ENCODE results near the gene BMP6. TPM values are rescaled to one million over a fixed set of nuclear protein-coding genes. Genes with fewer than 3 reads are reported as not detected.

BMP6 gene
- total RNA-seq, 1 experiment from 2014 or later: 13.6 TPM

DNA sequence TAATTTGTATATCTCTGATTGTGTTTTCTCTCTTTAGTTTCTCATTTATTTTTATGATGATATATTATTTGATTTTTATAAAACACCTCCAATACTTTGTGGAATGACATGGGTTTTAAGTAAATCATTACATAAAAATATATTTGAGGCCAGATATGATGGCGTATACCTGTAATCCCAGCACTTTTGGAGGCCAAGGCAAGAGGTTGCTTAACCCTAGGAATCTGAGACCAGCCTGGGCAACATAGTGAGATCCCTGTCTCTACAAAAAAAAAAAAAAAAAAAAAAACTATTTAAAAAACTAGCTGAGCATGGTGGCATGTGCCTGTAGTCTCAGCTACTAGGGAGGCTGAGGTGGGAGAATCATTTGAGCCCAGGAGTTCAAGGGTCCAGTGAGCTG is 87.3 kb downstream of the BMP6 start:
- DNase-seq (ENCODE audit: low read depth, low spot score): no peak
- POLR2A ChIA-PET: interaction anchor here (0.7 kb wide), 1 partner anchor 126 kb away, joined by 15 read pairs; no protein-coding TSS in a partner anchor

DNA sequence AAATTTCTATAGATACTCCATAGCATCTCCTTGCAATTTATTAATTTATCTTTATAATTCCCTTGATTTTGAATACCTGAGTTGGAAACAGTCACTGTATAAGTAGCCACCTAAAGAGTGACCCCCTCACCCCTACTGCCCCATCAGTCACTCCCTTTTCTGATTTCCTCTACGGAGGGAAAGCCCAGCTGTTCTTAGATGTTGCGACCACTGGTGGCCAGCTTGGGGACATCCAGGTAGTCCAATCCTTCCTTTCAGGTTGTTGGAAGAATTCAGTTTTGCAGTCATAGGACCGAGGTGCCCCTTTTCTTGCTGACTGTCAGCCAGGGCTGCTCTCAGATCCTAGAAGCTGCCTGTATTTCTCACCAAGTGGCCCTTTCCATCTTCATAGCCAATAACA is 87.8 kb downstream of the BMP6 start:
- Histone ChIP-seq H3K4me1 (ENCODE audit: control insufficient read depth, insufficient read depth, low read length) (no peaks in the 10 kb centered on the region), H3K4me3 (ENCODE audit: low read depth in 2 of 2, low read length in 2 of 2) (no peak overlapping the region), H3K27ac (ENCODE audit: low read length) (no peak overlapping the region), H3K27me3 (ENCODE audit: control insufficient read depth, insufficient read depth, low read length) (no peaks in the 10 kb centered on the region), H3K9me3 (ENCODE audit: control insufficient read depth, insufficient read depth, low read depth, low read length) (no peaks in the 10 kb centered on the region), H3K36me3 (ENCODE audit: control insufficient read depth, insufficient read depth, low read length) (no peaks in the 10 kb centered on the region)
- in situ Hi-C loops (cut with HindIII; ENCODE audit: low pct_unique_long_range_greater_than_20kb, low sequenced_read_pairs): no loop called here
- POLR2A ChIA-PET: interaction anchor here (0.7 kb wide), 1 partner anchor 125 kb away, joined by 15 read pairs; no protein-coding TSS in a partner anchor
- CTCF ChIA-PET: no interaction called here
- no peak for DNase-seq (ENCODE audit: low read depth, low spot score)
- intact Hi-C loops (cut with micrococcal nuclease; ENCODE audit: unreplicated experiment): loop anchor here (5.0 kb wide), 1 partner anchor 91 kb away; no protein-coding TSS in a partner anchor
- no peak for TF ChIP-seq CTCF (IDR thresholded peaks at IDR 0.05)
- 0 out of 2 replicates have a peak, but pooled peaks have one; percentile 51 for ATAC-seq
- BruUV-seq (replicated peaks): no TSS peak

More for the DNA sequence above, 87.3 kb downstream of the BMP6 start:
- no peak overlapping the region for H3K27ac ChIP-seq (ENCODE audit: low read length)
- no peak for ATAC-seq
- in situ Hi-C loops (cut with HindIII; ENCODE audit: low pct_unique_long_range_greater_than_20kb, low sequenced_read_pairs) (no loop called here), intact Hi-C loops (cut with micrococcal nuclease; ENCODE audit: unreplicated experiment) (loop anchor here (5.0 kb wide), 1 partner anchor 91 kb away; no protein-coding TSS in a partner anchor)
- no peaks in the 10 kb centered on the region for H3K27me3 ChIP-seq (ENCODE audit: control insufficient read depth, insufficient read depth, low read length)
- no peaks in the 10 kb centered on the region for H3K36me3 ChIP-seq (ENCODE audit: control insufficient read depth, insufficient read depth, low read length)
- H3K4me1 ChIP-seq (ENCODE audit: control insufficient read depth, insufficient read depth, low read length): no peaks in the 10 kb centered on the region
- H3K4me3 ChIP-seq (ENCODE audit: low read depth in 2 of 2, low read length in 2 of 2): no peak overlapping the region
- TF ChIP-seq POLR2AphosphoS5 (IDR thresholded peaks at IDR 0.05; ENCODE audit: low read depth, low read length): no peak
- no peak for TF ChIP-seq SIN3A (IDR thresholded peaks at IDR 0.05; ENCODE audit: borderline replicate concordance, insufficient read depth, low read depth, low read length)
- TF ChIP-seq CTCF (IDR thresholded peaks at IDR 0.05): no peak
- TF ChIP-seq TCF7L2 (IDR thresholded peaks at IDR 0.05; ENCODE audit: low read depth, low read length): no peak
- TF ChIP-seq REST (IDR thresholded peaks at IDR 0.05; ENCODE audit: insufficient read depth in 1 of 2, low read depth in 2 of 2, low read length in 1 of 2): no peak
- H3K9me3 ChIP-seq (ENCODE audit: control insufficient read depth, insufficient read depth, low read depth, low read length): no peaks in the 10 kb centered on the region
- no TSS peak for BruUV-seq (replicated peaks)
- CTCF ChIA-PET: no interaction called here
